K562 (cell line): ENCODE results near the gene CSNK1D. TPM values are rescaled to one million over a fixed set of nuclear protein-coding genes. Genes with fewer than 3 reads are reported as not detected.

Experiments used
- COPS2 ChIP-seq: fragments of 450-650 bp; conservative IDR thresholded peaks from 2 replicates; pipeline ENCODE4 v1.6.1; 2016; ENCODE audit warnings: mild to moderate bottlenecking, moderate library complexity
- FOXA3 ChIP-seq, 2 experiments: fragments of 450-650 bp in 1 of 2; sonication (generic) in 1 of 2; formaldehyde crosslinking; IDR thresholded peaks in 1 of 2; conservative IDR thresholded peaks in 1 of 2; 2 replicates each; pipeline versions ENCODE4 v1.4.0 to v1.8.0; 2020 to 2022; ENCODE audit warnings: mild to moderate bottlenecking in 2 of 2, missing genetic modification reagents in 1 of 2
- FOXJ3 ChIP-seq: sonication (generic); formaldehyde crosslinking; IDR thresholded peaks from 2 replicates; pipeline ENCODE4 v1.4.0; 2020; ENCODE audit warnings: mild to moderate bottlenecking, missing genetic modification reagents
- KDM5B ChIP-seq: fragments of 200-600 bp; sonication (generic); IDR thresholded peaks from 2 replicates; pipeline ENCODE4 v1.6.1; 2012; ENCODE audit warnings: low read depth, mild to moderate bottlenecking, moderate library complexity, low read length, control low read depth, inconsistent platforms; ENCODE audit not compliant: insufficient replicate concordance
- MTA3 ChIP-seq: fragments of 450-650 bp; formaldehyde crosslinking; IDR thresholded peaks from 2 replicates; pipeline ENCODE4 v1.6.1; 2017; ENCODE audit warnings: mild to moderate bottlenecking, borderline replicate concordance
- NCOA6 ChIP-seq: fragments of 450-650 bp; IDR thresholded peaks from 2 replicates; pipeline ENCODE4 v1.6.1; 2017; ENCODE audit warnings: mild to moderate bottlenecking
- PHF20 ChIP-seq: fragments of 450-650 bp; IDR thresholded peaks from 2 replicates; pipeline ENCODE4 v1.6.1; 2018; ENCODE audit not compliant: partially characterized antibody
- RBM14 ChIP-seq: fragments of 200-400 bp; formaldehyde crosslinking; IDR thresholded peaks from 2 replicates; pipeline ENCODE4 v1.6.1; 2018; ENCODE audit warnings: low read depth, mild to moderate bottlenecking, low read length, moderate library complexity, borderline replicate concordance; ENCODE audit not compliant: insufficient read depth
- SIRT6 ChIP-seq: IDR thresholded peaks from one replicate; pipeline ENCODE4 v1.6.1; 2012; ENCODE audit warnings: low read depth, mild to moderate bottlenecking, control low read depth, inconsistent platforms, low read length, moderate library complexity
- SMARCB1 ChIP-seq: IDR thresholded peaks from 2 replicates; pipeline ENCODE4 v1.6.1; 2011; ENCODE audit warnings: improper control_type of control experiment, low read depth; ENCODE audit not compliant: insufficient read length
- SMARCC2 ChIP-seq: fragments of 450-650 bp; IDR thresholded peaks from 2 replicates; pipeline ENCODE4 v1.6.1; 2017; ENCODE audit warnings: antibody characterized with exemption, moderate library complexity, mild to moderate bottlenecking, low read depth
- SRSF3 ChIP-seq: fragments of 200-400 bp; formaldehyde crosslinking; IDR thresholded peaks from 2 replicates; pipeline ENCODE4 v1.6.1; 2016; ENCODE audit warnings: mild to moderate bottlenecking, low read length, moderate library complexity; ENCODE audit not compliant: insufficient read depth
- TBL1XR1 ChIP-seq, 2 experiments: IDR thresholded peaks; 2 replicates each; pipeline ENCODE4 v1.6.1; 2012; ENCODE audit warnings: improper control_type of control experiment in 2 of 2, low read length in 2 of 2, mild to moderate bottlenecking in 1 of 2
- polyA plus RNA-seq, 8 experiments: library from polyadenylated mRNA; depleted of rRNA in 4 of 8; stranded (reverse) in 5 of 8; unstranded in 3 of 8; fragments of >200 nt; fragmentation: Nextera tagmentation in 2 of 8; fragmentation: Illumina TruSeq in 1 of 8; extraction: Ambion mirVana in 2 of 8; extraction: Trizol in 1 of 8; gene quantifications; 2 replicates each; pipeline versions ENCODE4 v1.2.1 to v1.2.3, GENCODE V29; 2011 to 2014; ENCODE audit warnings: inconsistent platforms in 1 of 8, missing spikeins in 1 of 8
- total RNA-seq, 7 experiments: library from RNA; depleted of rRNA in 6 of 7; stranded (reverse); fragments of >200 nt in 6 of 7; fragmentation: Illumina TruSeq in 2 of 7; extraction: Trizol in 2 of 7; gene quantifications; 2 replicates each; pipeline versions ENCODE4 v1.2.1 to v1.2.3, GENCODE V29; 2011 to 2021; ENCODE audit warnings: low replicate concordance in 1 of 7
- TF ChIP-seq, protein P1 (sequence below): sonication (generic); formaldehyde crosslinking; IDR thresholded peaks from 2 replicates; pipeline ENCODE4 v1.8.0; 2023; ENCODE audit warnings: mild to moderate bottlenecking, missing genetic modification reagents
- TF ChIP-seq, protein P2 (sequence below): fragments of 450-650 bp; IDR thresholded peaks from 2 replicates; pipeline ENCODE4 v1.6.1; 2016; ENCODE audit warnings: low read depth

Gene CSNK1D
- total and polyA plus RNA-seq, 9 of the 15 experiments (the other 6 are each of a cell fraction or from before 2014, with no cell fraction given) = 6.5 to 133 (median 41.3) TPM

DNA sequence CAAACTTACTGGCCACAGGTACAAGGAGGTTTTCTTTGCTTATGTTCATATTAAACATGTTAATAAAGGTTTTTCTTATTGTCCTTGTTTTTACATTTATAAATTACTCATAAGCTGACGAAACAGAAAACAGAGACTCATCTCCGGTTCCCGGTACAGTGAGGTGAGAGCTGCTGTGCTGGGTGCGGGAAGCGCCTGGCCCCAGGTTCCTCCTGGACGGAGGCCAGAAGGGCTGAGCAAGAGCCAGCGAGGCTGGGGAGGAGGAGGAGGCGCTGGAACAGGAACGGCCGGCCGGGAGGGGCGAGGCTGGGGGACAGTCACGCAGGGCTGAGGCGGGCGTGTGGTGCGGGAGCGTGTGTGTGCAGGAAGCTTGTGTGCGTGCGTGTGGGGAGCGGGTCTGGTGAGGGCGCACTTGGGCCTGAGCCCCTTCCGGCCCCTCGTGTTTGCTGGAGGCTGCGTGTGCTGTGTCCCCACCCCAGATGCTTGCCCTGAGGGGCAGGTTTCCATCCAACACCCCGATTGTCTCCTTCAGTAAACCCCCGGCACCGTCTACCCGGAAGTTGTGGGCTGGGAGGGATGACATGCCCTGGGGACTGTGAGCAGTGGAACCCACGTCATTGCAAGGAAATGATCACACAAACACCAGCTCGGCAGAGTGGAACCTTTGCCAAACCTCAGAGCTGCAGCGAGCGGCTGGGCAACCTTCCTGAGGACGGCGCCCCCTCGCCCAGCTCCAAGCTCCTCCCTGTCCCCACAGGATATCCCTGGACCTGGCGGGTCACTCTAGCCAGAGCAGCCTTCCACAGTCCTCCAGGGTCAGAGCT, 24.4 kb upstream of the CSNK1D start (continued):
- TF ChIP-seq, protein P1, sequence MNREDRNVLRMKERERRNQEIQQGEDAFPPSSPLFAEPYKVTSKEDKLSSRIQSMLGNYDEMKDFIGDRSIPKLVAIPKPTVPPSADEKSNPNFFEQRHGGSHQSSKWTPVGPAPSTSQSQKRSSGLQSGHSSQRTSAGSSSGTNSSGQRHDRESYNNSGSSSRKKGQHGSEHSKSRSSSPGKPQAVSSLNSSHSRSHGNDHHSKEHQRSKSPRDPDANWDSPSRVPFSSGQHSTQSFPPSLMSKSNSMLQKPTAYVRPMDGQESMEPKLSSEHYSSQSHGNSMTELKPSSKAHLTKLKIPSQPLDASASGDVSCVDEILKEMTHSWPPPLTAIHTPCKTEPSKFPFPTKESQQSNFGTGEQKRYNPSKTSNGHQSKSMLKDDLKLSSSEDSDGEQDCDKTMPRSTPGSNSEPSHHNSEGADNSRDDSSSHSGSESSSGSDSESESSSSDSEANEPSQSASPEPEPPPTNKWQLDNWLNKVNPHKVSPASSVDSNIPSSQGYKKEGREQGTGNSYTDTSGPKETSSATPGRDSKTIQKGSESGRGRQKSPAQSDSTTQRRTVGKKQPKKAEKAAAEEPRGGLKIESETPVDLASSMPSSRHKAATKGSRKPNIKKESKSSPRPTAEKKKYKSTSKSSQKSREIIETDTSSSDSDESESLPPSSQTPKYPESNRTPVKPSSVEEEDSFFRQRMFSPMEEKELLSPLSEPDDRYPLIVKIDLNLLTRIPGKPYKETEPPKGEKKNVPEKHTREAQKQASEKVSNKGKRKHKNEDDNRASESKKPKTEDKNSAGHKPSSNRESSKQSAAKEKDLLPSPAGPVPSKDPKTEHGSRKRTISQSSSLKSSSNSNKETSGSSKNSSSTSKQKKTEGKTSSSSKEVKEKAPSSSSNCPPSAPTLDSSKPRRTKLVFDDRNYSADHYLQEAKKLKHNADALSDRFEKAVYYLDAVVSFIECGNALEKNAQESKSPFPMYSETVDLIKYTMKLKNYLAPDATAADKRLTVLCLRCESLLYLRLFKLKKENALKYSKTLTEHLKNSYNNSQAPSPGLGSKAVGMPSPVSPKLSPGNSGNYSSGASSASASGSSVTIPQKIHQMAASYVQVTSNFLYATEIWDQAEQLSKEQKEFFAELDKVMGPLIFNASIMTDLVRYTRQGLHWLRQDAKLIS (CRISPR knock-in tag) = peak; percentile 75
- peak; percentile 53 for TF ChIP-seq PHF20
- TF ChIP-seq SMARCC2 = no peak
- TF ChIP-seq, protein P2, sequence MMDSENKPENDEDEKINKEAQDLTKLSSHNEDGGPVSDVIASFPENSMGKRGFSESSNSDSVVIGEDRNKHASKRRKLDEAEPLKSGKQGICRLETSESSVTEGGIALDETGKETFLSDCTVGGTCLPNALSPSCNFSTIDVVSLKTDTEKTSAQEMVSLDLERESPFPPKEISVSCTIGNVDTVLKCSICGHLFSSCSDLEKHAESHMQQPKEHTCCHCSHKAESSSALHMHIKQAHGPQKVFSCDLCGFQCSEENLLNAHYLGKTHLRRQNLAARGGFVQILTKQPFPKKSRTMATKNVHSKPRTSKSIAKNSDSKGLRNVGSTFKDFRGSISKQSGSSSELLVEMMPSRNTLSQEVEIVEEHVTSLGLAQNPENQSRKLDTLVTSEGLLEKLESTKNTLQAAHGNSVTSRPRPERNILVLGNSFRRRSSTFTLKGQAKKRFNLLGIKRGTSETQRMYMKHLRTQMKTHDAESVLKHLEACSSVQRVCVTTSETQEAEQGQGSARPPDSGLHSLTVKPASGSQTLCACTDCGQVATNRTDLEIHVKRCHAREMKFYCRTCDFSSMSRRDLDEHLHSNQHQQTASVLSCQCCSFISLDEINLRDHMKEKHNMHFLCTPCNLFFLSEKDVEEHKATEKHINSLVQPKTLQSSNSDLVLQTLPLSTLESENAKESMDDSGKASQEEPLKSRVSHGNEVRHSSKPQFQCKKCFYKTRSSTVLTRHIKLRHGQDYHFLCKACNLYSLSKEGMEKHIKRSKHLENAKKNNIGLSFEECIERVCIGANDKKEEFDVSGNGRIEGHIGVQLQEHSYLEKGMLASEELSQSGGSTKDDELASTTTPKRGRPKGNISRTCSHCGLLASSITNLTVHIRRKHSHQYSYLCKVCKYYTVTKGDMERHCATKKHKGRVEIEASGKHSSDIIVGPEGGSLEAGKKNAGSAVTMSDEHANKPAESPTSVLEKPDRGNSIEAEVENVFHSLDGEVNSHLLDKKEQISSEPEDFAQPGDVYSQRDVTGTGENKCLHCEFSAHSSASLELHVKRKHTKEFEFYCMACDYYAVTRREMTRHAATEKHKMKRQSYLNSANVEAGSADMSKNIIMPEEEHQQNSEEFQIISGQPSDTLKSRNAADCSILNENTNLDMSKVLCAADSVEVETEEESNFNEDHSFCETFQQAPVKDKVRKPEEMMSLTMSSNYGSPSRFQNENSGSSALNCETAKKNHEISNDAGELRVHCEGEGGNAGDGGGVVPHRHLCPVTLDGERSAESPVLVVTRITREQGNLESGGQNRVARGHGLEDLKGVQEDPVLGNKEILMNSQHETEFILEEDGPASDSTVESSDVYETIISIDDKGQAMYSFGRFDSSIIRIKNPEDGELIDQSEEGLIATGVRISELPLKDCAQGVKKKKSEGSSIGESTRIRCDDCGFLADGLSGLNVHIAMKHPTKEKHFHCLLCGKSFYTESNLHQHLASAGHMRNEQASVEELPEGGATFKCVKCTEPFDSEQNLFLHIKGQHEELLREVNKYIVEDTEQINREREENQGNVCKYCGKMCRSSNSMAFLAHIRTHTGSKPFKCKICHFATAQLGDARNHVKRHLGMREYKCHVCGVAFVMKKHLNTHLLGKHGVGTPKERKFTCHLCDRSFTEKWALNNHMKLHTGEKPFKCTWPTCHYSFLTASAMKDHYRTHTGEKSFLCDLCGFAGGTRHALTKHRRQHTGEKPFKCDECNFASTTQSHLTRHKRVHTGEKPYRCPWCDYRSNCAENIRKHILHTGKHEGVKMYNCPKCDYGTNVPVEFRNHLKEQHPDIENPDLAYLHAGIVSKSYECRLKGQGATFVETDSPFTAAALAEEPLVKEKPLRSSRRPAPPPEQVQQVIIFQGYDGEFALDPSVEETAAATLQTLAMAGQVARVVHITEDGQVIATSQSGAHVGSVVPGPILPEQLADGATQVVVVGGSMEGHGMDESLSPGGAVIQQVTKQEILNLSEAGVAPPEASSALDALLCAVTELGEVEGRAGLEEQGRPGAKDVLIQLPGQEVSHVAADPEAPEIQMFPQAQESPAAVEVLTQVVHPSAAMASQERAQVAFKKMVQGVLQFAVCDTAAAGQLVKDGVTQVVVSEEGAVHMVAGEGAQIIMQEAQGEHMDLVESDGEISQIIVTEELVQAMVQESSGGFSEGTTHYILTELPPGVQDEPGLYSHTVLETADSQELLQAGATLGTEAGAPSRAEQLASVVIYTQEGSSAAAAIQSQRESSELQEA = no peak; the same call in 1 of the 2 replicates
- TF ChIP-seq SRSF3 = no peak
- TF ChIP-seq SIRT6 = no peak
- no peak for TF ChIP-seq RBM14
- peak; percentile 78; the same call in 1 of the 2 replicates for TF ChIP-seq MTA3
- peak; percentile 39 for TF ChIP-seq KDM5B
- no peak for TF ChIP-seq FOXJ3 (CRISPR knock-in tag)
- TF ChIP-seq NCOA6 = no peak
- no peak for TF ChIP-seq TBL1XR1 (IDR thresholded peaks at IDR 0.05; ENCODE audit: low read length in 2 of 2)
- TF ChIP-seq SMARCB1 = no peak
- TF ChIP-seq FOXA3 (CRISPR knock-in tag; conservative IDR thresholded peaks at IDR 0.05 in 1 of 2, IDR thresholded peaks at IDR 0.05 in 1 of 2) = no peak
- no peak for TF ChIP-seq COPS2
